NCI-H2171 treated with DMSO at 0.1 percent for 48 hours (cell line): Measurements from ENCODE around the gene BCORL1.

ENCODE experiments used
- DNase-seq: peaks from one replicate; lab custom pipeline; 2025; lab: John Stamatoyannopoulos, UW

Gene BCORL1

DNA sequence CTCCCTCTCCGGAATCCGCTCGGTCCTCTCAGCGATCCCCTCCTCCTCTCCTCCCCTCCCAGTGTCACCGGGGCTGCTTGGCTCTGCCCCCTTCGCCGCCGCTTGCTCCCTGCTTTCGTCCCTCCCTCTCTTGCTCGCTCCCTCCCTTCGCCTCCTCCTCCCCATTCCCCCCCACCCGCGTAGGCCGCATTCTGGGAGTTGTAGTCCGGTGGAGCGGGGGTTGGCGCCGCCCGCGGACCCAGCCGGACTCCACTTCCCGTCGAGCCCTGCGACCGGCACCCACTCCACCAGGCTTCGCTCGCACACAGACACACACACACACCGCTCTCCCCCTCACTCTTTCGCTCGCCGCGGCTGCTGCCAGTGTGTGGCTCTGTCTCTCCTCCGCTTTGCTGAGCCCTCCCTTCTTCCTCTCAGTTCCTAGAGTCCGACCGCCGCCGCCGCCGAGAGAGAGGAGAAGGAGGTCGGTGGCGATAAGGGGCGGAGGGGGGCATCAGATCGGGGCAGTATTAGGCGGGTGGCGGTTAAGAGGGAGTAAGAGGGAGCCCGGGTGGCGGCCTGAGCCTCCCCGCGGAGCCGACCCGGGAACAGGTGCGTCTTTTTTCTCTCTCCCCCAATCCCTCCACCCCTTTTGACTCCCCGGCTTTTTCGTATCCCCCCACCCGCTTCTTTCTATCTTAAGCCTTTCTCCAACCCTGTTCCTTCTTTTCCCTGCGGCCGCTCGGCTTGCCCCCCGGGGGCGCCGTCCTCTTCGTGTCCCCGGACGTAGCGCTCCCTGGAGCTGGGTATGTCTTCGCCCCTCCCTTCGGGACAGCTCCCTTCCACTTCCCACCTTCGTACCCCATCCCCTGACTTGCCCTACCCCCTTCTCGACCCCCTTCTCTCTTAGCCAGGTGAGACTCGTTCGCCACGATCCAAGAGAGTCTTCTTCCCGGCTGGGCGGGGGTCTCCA is at the start of gene BCORL1:
BCORL1 (plus strand) TSS at position 336 of the 952 bp plus-strand sequence. CDS start 22,597 bp downstream, outside the sequence.
- DNase-seq = peak; percentile 88

DNA sequence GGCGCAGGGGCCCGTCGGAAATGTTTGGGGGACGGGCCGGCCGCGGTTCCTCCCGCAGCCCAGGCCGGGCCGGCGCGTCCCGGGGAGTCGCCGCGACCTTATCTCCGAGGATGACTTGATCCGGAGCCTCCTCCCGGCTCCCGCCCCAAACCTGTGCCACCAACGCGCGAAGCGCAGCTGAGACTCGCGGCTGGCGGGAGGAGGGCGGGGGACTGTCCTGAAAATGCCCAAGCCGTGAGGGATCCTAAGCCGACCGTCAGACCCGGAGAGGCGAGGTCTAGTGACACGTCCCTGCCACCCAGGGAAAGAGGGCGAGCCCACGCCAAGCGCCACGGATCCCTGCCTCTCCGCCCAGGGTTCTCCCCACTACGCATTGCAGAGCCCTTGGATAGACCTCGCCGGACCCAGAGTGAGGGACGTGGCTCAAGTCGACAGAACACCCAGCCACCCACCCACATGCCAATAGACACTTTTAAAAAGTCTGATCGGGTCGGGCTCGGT is 49.6 kb upstream of the BCORL1 start:
- DNase-seq = no peak

GRCh38 chrX:129933700-129934099 is 48.7 kb upstream of the BCORL1 start:
- no peak for DNase-seq

- no peak for DNase-seq
These were observed 48.0 kb upstream of the BCORL1 start for GRCh38 chrX:129934461-129934860.

DNA sequence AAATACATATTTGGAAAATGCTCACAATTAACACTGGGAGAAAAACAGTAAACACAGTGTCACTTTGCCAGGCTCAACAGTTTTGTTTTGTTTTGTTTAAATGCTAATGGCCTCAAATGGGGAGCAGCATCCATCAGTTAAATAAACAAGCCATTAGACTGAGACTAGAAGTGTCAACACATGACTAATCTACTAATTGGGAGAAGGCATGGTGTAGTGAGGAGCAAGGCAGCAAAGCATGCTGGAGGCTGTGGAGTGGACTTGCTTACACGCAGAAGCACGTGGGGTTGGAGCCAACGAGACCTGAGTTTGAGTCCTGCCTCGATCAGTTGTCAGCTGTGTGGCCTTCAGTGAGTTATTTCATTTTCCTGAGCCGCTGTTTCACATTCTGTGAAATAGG is 47.5 kb upstream of the BCORL1 start:
- no peak for DNase-seq

DNA sequence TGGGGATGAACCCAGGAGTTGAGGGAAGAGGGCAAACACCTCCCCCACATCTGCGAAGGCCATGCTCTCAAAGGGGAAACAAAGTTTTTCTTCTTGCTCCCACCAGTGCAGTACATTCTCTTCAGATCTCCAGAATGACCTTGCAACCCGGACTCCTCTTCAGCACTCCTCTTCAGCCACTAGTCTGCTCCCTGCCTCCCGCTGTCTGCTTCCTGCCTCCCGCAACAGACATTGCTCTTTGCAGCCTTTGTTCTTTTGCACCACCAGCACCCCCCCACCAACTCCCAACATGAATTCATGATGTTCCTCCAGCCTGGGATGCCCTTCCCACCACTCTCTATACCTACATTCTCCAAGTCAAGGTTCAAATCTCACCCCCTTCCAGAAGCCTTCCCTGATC is 44.4 kb upstream of the BCORL1 start:
- DNase-seq = no peak

- no peak for DNase-seq
These were observed 42.4 kb upstream of the BCORL1 start for GRCh38 chrX:129939986-129940385.

DNA sequence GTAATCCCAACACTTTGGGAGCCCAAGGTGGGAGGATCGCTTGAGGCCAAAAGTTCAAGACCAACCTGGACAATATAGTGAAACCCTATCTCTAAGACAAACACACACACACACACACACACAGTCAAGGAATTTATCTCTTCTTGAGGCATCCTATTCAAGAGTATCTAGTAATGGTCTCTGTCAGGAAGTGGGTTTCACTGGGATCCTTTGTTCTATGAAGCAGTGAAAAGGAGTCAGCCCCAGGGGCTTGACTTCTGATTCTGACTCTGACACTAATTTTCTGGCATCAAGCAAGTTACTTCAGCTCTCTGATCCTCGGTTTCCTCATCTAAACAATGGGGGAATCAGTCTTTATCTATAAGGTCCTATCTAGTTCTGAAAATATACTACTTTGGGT is 41.7 kb upstream of the BCORL1 start:
- DNase-seq = no peak

GRCh38 chrX:129945131-129945530 is 37.3 kb upstream of the BCORL1 start:
- DNase-seq = no peak

DNA sequence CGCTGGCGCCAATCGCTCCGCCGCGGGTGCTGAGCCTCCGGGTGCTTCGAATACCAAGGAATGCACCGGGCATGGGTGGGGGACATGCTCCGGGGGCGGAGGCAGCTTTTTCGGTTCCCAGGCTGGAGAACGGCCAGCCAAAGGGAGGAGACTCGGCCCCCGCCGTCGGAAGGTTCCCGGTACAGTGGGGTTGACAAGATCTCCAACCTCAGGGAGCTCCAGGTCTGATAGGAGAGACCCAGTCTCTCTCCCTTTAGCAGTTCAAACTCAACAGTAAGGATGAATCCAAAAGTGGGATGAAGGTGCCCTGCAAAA is 29.1 kb upstream of the BCORL1 start:
- DNase-seq = no peak

DNA sequence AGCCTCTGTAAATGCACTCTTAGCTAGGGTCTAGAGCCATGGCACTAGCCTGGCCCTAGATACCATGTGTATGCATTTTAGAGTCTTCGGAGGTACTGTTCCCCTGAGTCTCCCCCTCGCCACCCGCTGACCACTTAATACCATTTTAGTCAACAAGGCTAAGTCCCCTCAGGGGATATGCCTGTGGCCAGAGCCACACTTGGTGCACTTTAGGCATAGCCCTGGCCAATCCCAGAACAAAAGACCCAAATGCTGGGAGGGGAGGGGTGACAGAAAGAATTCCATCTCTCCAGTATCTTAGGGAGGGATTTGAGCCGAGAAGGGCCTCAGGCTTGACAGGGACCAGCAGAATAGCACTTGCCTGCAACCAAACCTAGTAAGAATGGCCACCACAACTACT is 28.6 kb upstream of the BCORL1 start:
- no peak for DNase-seq

DNA sequence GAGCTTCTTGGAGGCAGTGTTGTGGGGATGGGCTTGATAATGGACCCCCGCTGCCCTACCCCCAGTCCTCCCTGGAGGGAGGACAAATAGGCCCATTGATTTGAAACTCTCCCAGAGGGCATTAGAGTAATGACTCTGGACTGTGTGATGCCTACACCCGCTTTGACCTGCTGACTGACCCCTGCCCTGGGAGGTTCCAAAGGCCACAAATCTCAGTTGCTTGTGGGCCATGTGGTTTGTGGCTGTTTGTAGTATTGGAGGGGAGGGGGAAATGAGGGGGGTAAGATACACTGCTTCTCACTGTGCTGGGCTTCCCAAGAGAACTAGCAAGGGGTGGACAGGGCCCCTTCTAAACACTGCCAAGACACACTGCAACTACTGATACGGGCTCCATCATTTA is 27.6 kb upstream of the BCORL1 start:
- no peak for DNase-seq

DNA sequence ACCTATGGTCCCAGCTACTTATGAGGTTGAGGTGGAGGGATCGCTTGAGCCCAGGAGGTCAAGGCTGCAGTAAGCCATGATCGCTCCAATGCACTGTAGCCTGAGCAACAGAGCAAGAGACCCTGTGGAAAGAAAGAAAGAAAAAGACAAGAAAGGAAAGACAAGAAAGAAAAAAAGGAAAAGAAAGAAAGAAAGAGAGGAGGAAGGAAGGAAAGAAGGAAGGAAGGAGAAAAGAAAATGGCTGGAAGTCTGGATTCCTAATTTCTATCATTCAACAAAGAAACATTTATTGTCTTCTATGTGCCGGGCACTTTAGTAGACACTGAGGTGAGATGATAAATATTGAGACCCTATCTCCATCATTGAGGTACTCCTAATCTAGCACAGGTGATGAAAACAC is 26.8 kb upstream of the BCORL1 start:
- no peak for DNase-seq

- DNase-seq = no peak
These were observed 26.3 kb upstream of the BCORL1 start for GRCh38 chrX:129956145-129956544.

- DNase-seq = no peak
These were observed 25.7 kb upstream of the BCORL1 start for GRCh38 chrX:129956765-129957164.

- DNase-seq = peak; percentile 25
These were observed 25.0 kb upstream of the BCORL1 start for GRCh38 chrX:129957241-129958082.

DNA sequence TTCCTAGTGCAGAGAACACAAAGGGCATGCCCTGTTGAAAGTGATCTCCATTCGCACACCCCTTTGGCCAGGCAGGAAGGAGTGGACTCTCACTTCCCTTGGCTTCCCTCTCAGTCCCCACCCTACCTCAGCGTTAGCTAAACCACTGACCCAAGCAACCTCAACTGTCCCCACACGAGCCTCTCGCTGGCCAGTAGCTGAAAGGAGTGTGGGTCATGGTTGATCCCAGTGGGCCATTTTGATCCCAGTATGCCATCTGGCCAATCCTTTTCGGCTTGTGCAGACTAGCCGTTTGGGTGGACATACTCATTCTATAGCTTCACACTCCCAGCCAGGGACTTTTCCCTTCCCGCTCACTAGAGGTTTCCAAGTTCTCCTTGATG is 24.4 kb upstream of the BCORL1 start:
- DNase-seq = no peak

DNA sequence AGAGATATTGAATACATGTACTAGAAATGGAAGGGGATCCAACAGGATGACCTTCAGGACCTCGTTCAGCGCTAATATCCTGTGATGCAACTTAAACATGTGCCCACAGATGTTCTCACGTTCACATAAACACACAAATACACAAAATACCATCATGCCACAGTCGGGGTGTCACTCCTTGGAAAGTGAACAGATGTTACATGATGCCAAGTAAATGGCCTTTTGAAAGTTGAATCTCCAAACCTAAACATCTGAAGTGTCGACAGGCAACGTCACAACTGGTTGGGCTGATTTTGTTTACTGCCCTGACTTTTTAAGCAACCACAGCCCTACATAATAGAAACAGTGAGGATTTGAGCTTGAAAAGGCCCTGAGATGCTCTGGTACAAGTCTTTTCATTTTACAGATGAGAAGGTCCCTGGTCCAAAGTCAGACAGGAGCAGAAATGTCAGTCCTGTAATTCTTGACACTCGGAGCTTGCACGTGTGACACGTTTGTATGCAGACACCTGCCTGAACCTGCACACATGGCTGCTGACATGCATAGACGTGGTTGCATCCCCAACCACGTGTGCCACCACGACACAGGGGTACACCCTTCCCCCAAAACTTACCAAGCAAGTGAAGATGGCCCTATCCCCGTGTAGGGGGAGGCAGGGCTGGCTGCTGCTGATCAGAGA is 23.5 kb upstream of the BCORL1 start:
- no peak for DNase-seq

DNA sequence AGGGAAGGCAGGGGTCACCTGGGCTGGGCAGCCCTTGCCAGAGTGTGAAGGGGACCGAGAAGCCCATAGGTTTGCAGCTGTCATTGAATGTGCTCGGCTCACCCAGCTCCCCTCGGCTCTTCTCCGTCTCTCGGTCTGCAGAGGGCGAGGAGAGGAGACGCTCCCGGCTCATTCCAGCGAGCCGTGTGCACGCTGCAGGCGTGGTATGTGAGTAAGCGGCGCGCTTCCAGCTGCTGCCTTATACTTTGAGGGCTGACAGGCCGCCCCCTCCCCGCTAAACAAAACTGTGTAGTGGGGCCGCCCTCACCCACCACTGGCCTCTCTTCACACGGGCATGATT is 23.0 kb upstream of the BCORL1 start:
- no peak for DNase-seq

DNA sequence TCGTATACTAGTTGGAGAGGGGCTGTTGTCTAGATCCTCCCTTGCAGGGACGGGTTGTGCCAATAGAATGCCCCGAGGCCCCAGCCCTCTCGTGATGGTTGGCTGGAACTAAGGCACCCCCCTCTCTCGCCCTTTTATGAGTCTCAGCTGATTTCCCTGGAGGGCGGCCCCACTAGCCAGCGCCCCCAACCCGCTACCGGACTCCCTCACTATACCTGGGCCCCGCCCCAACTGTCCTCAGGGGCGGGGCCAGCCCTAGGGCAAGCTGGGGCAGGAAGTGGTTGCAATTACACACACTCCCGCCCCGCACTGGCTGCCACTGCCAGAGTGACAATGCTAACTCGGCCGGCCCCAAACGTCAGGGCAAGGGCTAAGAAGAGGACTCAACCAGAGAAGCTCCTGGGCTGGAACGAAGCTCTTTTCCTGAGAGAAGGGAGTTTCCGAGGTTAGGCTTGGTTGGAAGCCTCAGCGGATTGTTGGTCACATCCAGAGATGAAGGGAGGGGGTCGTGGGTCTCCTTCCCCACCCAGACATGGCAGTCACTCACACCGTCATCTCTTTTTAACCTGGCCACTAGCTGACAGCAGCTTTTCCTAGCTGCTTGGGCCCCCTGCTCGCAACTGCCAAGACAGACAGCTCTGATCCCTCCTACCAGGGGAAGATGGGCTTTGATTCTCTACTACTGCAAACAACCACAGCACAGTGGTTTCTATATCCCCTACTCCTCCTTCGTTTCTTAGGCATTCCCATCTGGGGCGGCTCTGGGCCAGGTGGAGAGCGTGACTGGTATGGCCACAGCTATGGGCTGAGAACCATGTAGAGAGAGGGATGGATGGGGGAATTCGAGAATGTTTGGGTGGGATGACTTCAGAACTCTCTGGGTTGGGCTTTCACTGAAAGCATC is 21.0 kb upstream of the BCORL1 start:
- no peak for DNase-seq

GRCh38 chrX:129963729-129964128 is 18.7 kb upstream of the BCORL1 start:
- no peak for DNase-seq
